Stimulated activated CD8-positive, alpha-beta memory T cell treated with anti-CD3 and anti-CD28 coated beads, Interleukin-12 subunit alpha, Interleukin-12 subunit beta, amount 100 ng/mL, for 4 hours (primary cell): ENCODE results near the gene OR4E1.
"Not testable (repeated sequence)": the region's sequence is repeated elsewhere in the genome, so short reads cannot be mapped to it uniquely, and the experiment has no call there.

Experiments
- DNase-seq: peaks from one replicate; pipeline ENCODE4 v3.0.0-alpha.2; 2020; ENCODE audit warnings: low read depth

Gene OR4E1, protein sequence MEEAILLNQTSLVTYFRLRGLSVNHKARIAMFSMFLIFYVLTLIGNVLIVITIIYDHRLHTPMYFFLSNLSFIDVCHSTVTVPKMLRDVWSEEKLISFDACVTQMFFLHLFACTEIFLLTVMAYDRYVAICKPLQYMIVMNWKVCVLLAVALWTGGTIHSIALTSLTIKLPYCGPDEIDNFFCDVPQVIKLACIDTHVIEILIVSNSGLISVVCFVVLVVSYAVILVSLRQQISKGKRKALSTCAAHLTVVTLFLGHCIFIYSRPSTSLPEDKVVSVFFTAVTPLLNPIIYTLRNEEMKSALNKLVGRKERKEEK

DNA sequence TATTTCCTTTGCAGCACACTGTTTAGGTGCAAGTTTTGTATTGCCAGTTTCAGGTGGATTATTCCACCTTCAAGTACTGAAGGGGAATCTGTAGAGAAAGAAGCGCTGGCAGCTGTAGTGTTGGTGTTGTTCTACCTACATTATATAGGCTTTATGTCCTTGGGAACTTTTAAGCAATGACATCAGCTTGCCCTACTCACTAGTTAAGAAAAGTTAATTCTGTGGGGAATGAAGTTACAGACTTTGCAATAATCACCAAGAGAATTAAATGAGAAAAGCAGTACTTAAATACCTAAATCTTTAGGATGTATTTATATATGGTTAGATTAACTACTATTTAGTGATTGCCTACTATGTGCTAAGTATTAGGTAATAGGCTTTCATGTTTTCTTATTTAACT is at the start of gene OR4E1:
TSS of gene OR4E1 (minus strand) at position 101 of the 400 bp plus-strand sequence. CDS start 2,883 bp downstream, outside the sequence.
- no peak for DNase-seq

DNA sequence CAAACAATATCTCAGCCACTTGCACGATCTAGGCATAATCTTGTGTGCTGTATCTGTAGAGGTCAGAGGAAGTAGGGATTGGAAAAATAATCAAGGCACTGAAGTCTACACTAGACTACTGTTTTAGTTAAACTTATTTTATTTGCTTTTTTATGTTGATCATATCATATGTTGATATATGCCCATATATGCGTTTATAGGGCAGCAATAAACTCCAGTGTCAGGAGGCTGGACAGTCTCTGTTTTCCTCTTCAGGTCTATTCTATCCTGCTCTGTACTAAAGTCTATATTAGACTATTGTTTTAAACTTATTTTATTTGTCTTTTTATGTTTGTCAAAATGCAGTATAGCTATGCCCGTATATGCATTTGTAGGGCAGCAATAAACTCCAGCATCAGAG is 47.9 kb upstream of the OR4E1 start:
- DNase-seq: no peak

DNA sequence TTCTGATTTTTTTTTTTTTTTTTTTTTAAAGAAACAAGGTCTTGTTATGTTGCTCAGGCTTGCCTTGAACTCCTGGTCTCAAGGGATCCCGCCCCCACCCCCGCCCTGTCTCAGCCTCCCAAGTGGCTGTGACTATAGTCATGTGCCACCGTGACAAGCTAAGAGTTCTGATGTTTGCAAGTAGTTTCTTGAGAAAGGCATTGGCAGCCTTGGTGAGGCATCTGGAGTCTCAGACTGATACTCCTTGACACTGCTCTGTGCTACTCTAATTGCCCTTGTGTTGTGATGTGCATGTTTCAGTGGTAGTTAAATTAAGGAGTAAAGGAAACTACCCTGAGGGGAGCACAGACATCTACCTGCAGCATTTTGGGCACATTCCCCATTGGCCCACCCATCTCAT is 46.2 kb upstream of the OR4E1 start:
- no peak for DNase-seq

DNA sequence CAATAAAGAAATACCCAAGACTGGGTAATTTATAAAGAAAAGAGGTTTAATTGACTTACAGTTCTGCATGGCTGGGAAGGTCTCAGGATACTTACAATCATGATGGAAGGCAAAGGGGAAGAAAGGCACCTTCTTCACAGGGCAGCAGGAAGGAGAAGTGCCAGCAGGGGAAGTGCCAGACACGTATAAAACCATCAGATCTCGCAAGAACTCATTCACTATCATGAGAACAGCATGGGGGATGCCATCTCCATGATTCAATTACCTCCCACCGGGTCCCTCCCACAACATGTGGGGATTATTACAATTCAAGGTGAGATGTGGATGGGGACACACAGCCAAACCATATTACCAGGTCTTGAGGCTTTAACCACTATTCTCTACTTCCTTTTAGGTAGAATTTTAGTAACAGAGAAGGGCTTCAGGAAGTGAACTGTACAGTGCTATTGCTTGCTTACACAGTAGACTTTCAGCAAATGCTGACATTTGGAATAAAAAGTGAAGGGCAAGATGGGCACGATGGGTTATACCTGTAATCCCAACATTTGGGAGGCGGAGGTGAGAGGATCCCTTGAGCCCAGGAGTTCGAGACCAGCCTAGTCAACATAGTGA is 40.8 kb upstream of the OR4E1 start:
- no peak for DNase-seq

DNA sequence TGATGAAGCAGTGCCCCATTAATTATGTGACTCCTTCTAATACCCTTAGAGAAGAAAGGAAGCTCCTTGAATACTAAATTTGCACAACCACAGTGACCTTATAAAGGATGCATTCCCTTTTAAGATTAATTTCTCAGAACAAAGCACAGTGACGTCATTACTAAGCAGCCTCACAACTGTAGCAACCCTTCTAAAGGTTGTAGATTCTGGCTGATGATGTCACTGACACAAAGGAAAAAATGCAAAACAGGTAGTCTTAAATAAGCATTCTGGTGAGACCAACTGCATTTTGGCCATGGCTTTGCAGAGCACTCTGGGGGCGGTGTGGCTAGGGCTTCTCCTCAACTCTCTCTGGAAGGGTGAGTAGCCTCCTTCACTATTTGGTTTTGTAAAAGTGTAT is 38.4 kb upstream of the OR4E1 start:
- DNase-seq: no peak

DNA sequence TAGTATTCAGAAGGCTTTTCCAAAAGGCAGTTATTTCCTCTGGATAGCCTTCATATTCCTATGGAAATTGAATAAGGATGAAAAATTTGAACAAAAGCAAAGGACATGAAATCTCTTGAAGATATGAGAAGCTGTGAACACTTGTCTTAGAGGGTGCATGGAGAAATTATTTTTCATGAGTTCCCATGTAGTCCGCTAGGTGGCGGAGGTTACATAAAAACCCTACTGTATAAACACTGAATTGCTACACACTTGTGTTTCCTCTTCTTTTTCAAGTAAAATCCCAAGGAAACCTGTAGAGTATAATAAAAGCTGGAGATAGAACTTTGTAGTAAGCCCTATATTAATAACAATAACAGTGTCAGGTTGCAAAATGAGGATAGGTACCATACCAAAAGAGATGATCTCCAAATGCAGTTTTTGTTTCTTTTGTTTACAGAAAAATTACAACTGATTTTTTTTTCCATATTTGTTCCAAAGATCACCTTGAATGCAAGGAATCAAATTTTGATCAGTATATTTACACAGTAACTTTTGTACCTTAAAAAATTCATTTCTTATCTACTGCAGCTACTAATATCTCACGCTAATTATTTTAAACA is 37.8 kb upstream of the OR4E1 start:
- no peak for DNase-seq

DNA sequence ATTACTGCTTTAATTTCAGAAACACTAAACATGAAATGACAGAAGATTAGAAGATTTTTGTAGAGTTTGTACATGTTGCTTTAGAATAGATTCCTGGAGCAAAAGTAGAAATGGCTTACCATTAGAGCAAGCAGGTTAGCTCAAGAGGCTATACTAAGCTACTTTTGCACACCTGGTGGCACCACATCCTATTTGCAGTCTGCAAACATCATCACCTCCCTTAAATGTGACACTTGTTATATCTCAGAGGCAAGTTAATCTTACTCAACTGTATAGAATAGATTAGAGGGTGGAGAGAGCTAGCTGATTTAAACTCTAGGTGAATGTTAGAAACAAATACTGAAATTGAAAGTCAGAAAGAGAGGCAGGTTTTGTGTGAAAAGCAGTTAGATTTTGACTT is 30.7 kb upstream of the OR4E1 start:
- DNase-seq: no peak

DNA sequence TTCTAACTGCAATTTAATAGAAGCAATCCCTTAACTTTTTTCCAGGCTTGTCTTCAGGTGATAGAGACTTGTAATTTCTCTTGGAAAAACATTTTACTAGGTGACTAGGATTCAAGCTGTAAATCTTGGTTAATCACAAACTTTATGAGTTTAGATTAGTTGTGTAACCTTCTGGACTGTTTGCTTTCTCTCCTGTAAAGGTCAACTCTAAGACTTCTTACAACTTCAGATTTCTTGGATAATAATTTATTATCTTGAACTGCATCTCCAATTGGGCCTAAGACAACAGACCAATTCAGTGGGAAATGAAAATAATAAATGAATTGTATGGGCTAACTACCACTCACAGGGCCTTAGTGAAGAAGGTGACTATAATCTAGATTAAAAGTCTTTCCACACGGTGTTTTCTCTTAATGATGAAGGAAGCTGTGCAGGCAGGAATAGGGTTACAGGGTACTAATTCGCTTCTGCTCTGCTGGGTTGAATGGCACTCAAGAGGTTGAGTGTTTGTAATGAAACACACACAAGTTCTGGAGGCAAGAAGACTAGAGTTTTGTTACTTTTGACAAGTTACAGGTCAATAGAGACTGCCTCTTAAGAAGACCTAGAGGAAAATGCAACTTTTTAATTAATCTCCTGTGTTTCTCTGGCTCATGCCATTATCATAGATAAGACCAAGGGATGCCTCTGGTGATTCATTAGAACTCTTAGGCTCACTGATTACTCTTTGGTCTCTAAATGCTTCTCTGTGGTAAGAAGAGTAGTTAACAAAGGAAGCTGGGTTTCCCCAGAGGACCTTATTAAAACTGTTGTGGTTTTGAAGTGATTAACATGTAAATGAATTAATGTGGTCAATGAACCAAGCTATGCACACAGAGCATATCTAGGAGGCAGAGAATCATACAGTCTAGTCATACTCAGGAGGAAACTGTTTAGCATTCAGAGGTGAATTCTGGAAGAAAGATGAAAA is 30.0 kb upstream of the OR4E1 start:
- no peak for DNase-seq

DNA sequence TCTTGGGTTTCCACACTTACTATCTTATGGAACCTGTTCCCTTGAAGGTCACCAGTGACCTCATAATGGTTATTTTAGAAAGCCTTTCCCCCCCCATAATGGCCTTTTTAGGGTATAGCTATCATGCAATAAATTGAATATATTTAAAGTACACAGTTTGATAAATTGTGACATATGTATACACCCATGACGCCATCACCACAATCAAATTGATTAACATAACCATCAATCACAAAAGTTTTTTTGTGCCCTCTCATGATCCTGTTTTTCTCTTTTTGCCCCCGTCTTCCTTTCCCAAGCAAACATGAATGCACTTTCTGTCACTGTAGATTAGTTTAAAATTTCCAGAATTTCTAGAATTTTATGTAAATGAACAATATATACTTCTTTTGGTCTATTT is 28.7 kb upstream of the OR4E1 start:
- DNase-seq: no peak

DNA sequence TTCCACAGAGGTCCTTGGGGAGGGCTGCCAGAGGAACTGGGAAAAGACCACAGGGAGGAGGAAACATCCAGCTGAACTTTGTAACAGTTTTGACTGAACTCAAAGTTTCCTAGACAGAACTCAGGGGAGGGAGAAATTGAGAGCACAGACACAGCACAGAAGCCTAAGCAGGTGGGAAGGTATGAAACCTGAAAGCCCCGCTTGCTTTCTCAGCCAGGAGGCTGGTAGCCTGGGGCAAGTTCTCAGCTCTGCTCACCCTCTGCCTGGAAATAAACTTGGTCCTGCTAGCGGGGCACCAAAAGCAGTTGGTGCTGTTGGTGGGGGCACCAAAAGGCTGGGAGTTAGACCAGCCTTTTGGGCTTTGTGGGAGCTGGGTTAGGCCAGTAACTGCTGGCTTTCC is 25.9 kb upstream of the OR4E1 start:
- no peak for DNase-seq

DNA sequence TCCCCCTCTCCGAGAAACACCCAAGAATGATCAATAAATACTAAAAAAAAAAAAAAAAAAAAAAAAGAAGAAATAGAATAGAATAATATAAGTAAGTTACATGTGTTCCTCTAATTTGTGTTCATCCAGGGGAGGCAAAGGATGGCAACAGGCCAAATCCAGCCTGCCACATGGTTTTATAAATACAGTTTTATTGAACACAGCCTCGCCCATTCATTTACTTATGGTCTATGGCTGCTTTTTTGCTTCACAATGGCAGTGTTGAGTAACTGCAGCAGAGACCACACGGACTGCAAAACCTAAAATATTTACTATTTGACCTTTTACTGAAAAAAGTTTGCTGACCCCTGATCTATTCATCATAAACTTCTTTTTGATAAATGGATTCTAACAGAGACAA is 24.9 kb upstream of the OR4E1 start:
- DNase-seq: not testable (repeated sequence)

DNA sequence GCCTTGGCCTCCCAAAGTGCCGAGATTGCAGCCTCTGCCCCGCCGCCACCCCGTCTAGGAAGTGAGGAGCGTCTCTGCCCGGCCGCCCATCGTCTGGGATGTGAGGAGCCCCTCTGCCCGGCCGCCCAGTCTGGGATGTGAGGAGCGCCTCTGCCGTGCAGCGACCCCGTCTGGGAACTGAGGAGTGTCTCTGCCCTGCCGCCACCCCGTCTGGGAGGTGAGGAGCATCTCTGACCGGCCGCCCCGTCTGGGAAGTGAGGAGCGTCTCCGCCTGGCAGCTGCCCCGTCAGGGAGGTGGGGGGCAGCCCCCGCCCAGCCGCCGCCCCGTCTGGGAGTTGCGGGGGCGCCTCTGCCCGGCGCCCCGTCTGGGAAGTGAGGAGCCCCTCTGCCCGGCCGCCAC is 24.0 kb upstream of the OR4E1 start:
- not testable (repeated sequence) for DNase-seq

DNA sequence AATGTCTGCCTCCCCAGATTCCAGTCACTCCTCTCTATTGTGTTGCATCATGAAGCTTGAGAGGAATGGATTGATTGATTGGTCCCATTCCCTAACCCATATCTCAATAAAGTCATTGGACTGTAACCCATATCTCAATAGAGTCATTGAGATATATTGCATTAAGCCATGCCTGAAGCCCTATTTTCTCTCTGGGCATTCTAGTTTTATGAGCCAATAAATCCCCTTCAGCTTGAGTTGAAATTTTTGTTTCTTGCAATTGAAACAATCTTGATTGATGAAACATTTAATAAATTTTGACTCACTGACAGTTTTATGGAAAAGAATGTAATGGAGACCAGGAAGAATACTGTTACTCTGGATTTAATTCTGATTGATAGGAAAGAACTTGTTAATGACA is 20.8 kb upstream of the OR4E1 start:
- no peak for DNase-seq

DNA sequence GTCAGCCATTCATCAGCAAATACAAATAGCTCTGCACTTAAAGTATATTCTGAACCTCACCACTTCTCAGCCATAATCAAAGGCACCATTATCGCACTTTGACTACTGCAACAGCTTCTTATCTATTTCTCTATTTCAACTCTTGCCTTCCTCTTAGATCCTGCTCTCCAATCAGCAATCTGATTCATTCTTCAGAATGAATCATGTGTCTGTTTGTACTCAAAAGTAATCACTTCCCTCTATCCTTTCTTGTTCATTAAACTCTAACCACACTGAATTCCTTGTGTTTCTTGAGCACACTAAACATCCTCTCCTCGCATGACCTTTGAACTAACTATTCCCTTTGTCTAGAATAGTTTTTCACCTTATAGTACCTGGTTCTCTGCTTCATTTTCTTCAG is 12.8 kb upstream of the OR4E1 start:
- no peak for DNase-seq

DNA sequence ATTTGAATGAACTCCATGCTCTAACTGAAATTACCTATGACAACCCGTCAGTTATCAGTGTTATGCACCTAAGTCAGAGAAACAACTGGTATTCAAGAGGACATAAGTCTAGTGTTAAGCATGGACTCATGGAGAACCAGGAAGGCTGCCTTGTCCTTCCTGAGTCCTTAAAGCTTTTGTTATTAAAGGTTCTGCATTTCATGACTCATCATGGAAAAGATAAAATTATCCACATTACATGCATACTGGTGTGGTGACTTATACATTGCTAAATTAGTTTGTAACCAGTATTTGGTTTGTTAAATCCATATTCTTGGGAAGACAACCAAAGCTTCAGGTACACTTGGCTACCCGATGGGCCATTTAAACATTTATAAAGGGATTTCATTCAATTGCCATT is 6.5 kb upstream of the OR4E1 start:
- DNase-seq: no peak

DNA sequence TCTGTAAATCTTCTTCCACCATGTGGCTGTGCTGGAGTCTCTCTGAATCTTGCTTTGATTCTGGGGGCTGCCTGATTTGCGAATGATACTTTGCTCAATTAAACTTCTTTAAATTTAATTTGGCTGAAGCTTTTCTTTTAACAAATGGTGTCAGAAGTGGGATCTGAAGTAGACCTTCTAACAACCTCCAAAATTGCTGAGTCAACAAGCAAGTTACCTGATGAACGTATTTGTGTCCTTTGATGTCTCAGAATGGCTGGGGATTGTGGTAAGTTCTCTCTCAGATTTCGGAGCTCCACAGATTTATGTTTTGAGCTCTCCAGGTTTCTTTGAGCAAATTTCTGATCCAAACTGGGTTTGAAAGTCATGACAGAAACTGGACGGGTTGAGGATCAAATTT is 1.9 kb upstream of the OR4E1 start:
- no peak for DNase-seq

DNA sequence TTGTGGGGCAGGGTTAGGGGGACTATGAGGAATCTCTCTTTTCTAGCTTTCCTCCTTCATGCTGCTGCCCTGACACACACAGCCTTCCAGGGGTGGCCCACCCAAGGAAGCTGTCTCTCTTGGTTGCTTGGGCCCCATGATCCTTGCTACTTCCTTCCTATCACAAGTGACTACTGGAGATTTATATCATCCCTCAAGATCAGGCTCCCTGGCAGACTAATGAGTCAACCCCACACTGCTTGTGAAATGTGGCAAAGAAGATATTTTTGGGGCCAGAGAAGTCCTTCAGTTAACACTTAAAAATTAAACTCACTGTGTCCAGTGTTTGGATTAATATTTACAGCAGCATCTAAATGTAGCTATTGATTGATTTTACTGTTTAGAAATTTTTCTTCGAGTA is 1.5 kb downstream of the OR4E1 start:
- DNase-seq: no peak

DNA sequence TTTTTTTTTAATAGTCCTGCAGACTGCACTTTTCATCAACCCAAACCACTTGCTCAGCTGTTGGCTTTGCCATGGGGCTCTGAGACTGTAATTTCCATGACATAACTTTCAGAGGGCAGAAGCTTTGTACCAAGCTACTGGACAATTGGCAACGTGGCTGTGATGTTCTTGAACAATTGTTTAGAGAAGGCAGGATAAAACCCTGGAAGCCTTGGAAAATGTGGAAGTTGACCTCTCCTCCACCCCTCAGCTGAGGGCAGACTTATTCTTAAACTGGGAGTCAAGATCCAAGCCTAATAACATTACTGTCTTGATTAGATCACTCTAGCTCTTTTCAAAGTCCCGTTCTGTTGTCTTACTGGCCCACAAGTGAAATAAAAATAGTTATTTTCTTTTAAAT is 2.2 kb downstream of the OR4E1 start:
- no peak for DNase-seq

DNA sequence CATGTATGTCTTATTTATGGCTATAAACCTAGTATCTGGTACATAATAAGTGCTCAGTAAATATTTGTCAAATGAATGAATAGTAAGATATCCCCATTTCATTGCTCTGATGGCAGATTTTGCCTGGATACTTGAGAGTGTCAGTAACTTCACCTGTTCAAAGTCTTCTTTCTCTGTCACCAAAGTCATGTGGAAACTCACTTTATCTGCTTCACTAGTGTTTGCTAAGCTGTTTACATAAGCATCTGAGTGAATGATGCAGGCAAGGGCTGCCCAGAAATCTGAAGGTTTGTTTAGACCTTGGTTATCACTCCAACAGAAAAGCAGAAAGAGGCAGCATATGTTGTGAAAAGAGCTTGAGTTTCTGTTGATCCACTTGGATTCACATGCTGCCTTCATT is 4.3 kb downstream of the OR4E1 start:
- DNase-seq: no peak

DNA sequence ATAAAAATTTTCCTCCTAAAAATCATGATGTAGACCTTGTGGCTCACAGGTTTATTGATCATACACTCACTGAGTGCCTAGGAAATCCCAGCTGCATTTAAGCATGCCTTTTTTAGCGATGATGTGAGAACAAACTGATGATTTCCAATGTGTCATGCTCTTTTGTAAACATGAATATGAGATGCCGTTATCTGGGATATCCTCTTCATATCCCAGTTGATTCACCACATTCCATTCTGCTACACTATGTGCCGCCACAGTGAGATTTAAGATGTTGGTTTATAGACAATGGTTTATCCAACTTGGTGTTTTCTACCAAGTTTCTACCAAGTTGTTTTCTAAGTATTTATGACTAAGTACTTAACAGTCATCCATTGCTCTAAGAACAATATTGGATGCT is 5.2 kb downstream of the OR4E1 start:
- no peak for DNase-seq

DNA sequence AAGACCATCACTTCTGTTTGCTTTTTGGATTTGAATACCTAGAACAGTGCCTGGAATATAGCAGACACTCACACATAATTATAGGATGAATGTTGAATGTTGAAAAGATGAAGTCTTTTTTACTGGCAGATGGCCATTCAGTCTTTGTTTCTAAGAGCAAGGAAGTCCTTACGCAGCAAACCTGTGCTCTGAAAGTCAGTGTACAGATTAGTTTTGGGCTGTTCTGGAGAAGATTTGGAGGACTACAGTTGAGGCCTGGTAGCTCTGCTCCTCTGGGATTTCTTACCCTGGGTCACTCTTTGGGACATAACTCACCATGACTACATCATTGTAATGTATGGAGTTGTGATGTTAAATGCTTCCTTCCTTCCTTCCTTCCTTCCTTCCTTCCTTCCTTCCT is 16.6 kb downstream of the OR4E1 start:
- no peak for DNase-seq

DNA sequence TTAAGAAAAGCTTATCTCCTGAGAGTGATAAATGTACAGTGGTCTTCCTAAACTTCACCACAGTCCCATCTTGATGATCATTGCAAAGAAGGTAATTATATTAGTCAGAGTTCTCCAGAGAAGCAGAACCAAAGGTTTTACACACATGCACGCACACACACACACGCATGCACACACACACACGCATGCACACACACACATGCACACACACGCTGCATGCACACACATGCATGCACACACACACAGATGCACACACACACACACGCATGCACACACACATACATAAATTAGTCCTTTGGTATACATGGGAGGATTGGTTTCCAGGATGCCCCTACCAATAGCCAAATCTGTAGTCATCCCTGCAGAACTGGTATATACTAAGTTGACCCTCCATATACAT is 19.4 kb downstream of the OR4E1 start:
- DNase-seq: no peak
